Ectodermal cell (in vitro differentiated cells): Measurements from ENCODE around the gene MIPOL1. TPM values are rescaled to one million over a fixed set of nuclear protein-coding genes. Genes with fewer than 3 reads are reported as not detected.
A peak's percentile ranks its signal among the peaks of the same experiment; 100 is the strongest.
"Not testable (repeated sequence)": the region's sequence is repeated elsewhere in the genome, so short reads cannot be mapped to it uniquely, and the experiment has no call there.

Experiments used
- H3K27ac ChIP-seq: 2 replicates; pipeline ENCODE4 v1.7.0; 2013; ENCODE audit warnings: mild to moderate bottlenecking, low read depth, low read length; ENCODE audit not compliant: insufficient read depth, poor library complexity, severe bottlenecking
- H3K27me3 ChIP-seq: 2 replicates; pipeline ENCODE4 v1.7.0; 2013; ENCODE audit warnings: mild to moderate bottlenecking, low read length; ENCODE audit not compliant: insufficient read depth, control insufficient read depth, poor library complexity, severe bottlenecking
- H3K36me3 ChIP-seq: one replicate; pipeline ENCODE4 v1.7.0; 2013; ENCODE audit warnings: low read length; ENCODE audit not compliant: control insufficient read depth, insufficient read depth
- H3K4me1 ChIP-seq: one replicate; pipeline ENCODE4 v1.7.0; 2013; ENCODE audit warnings: low read length; ENCODE audit not compliant: control insufficient read depth, insufficient read depth
- H3K4me3 ChIP-seq: 2 replicates; pipeline ENCODE4 v1.7.0; 2013; ENCODE audit warnings: low read depth, low read length, control low read depth; ENCODE audit not compliant: insufficient read depth
- H3K9me3 ChIP-seq: 2 replicates; pipeline ENCODE4 v1.7.0; 2013; ENCODE audit warnings: mild to moderate bottlenecking, low read length, moderate library complexity; ENCODE audit not compliant: control insufficient read depth
- whole genome bisulfite sequencing, 2 experiments: methylation state at CpG; one replicate each; pipeline ENCODE4 v1.1.7; 2013; ENCODE audit warnings: missing lambda C conversion rate in 2 of 2; 5-methylcytosine and 5-hydroxymethylcytosine counted together
- polyA plus RNA-seq, 4 experiments: library from polyadenylated mRNA; stranded (reverse); fragments of 50-300 nt; gene quantifications; one replicate each; pipeline ENCODE4 v1.2.3, GENCODE V29; 2013

The MIPOL1 gene, protein sequence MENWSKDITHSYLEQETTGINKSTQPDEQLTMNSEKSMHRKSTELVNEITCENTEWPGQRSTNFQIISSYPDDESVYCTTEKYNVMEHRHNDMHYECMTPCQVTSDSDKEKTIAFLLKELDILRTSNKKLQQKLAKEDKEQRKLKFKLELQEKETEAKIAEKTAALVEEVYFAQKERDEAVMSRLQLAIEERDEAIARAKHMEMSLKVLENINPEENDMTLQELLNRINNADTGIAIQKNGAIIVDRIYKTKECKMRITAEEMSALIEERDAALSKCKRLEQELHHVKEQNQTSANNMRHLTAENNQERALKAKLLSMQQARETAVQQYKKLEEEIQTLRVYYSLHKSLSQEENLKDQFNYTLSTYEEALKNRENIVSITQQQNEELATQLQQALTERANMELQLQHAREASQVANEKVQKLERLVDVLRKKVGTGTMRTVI
- polyA plus RNA-seq (2013, experiment 1 of 4), result 9.2 TPM
- 11.3 TPM for polyA plus RNA-seq (2013, experiment 2 of 4)
- polyA plus RNA-seq (2013, experiment 3 of 4), result 9.5 TPM
- 10.7 TPM for polyA plus RNA-seq (2013, experiment 4 of 4)

- Histone ChIP-seq H3K4me1 (peaks cover 5% of the 10 kb centered on the region), H3K4me3 (peak within 1 kb of the TSS; percentile 65), H3K9me3 (no peaks in the 10 kb centered on the region), H3K27ac (peak within 1 kb of the TSS; percentile 68), H3K36me3 (no peaks in the 10 kb centered on the region), H3K27me3 (no peaks in the 10 kb centered on the region)
- 2% methylated on average over 70 of the region's 70 CpGs for WGBS, 2 experiments
These were observed at the start of gene MIPOL1 for GRCh38 chr14:37197421-37198272. Gene MIPOL1 (plus strand): TSS chr14:37197937. CDS start chr14:37247889, 49,952 bp downstream.

GRCh38 chr14:37150414-37150813 is 47.3 kb upstream of the MIPOL1 start:
- H3K4me1 ChIP-seq, result no peaks in the 10 kb centered on the region
- no peaks in the 10 kb centered on the region for H3K36me3 ChIP-seq
- 3 to 8% methylated on average over 2 to 3 of the region's 3 CpGs for WGBS, 2 experiments
- no peak overlapping the region for H3K27ac ChIP-seq
- no peak overlapping the region for H3K4me3 ChIP-seq
- H3K27me3 ChIP-seq, result no peaks in the 10 kb centered on the region
- peaks cover under 1% of the 10 kb centered on the region for H3K9me3 ChIP-seq

GRCh38 chr14:37153005-37153404 is 44.7 kb upstream of the MIPOL1 start:
- no peak overlapping the region for H3K4me3 ChIP-seq
- H3K36me3 ChIP-seq, result no peaks in the 10 kb centered on the region
- peaks cover 3% of the 10 kb centered on the region for H3K9me3 ChIP-seq
- no peak overlapping the region for H3K27ac ChIP-seq
- no peaks in the 10 kb centered on the region for H3K4me1 ChIP-seq
- H3K27me3 ChIP-seq, result no peaks in the 10 kb centered on the region
- 79 to 100% methylated on average over 1 of the region's 1 CpG for WGBS, 2 experiments

- peaks cover 3% of the 10 kb centered on the region for H3K9me3 ChIP-seq
- H3K4me1 ChIP-seq, result no peaks in the 10 kb centered on the region
- 88 to 90% methylated on average over 5 of the region's 5 CpGs for WGBS, 2 experiments
- H3K36me3 ChIP-seq, result no peaks in the 10 kb centered on the region
- H3K27me3 ChIP-seq, result no peaks in the 10 kb centered on the region
- H3K4me3 ChIP-seq, result no peak overlapping the region
- no peak overlapping the region for H3K27ac ChIP-seq
These were observed 44.3 kb upstream of the MIPOL1 start for GRCh38 chr14:37153483-37153882.

- WGBS, 2 experiments, result 91 to 94% methylated on average over 2 of the region's 2 CpGs
- no peak overlapping the region for H3K27ac ChIP-seq
- H3K36me3 ChIP-seq, result no peaks in the 10 kb centered on the region
- no peaks in the 10 kb centered on the region for H3K4me1 ChIP-seq
- no peaks in the 10 kb centered on the region for H3K27me3 ChIP-seq
- peaks cover 3% of the 10 kb centered on the region for H3K9me3 ChIP-seq
- H3K4me3 ChIP-seq, result no peak overlapping the region
These were observed 39.8 kb upstream of the MIPOL1 start for GRCh38 chr14:37157987-37158386.

DNA sequence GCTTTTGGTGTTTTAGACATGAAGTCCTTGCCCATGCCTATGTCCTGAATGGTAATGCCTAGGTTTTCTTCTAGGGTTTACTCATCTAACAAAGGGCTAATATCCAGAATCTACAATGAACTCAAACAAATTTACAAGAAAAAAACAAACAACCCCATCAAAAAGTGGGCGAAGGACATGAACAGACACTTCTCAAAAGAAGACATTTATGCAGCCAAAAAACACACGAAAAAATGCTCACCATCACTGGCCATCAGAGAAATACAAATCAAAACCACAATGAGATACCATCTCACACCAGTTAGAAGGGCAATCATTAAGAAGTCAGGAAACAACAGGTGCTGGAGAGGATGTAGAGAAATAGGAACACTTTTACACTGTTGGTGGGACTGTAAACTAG is 35.4 kb upstream of the MIPOL1 start:
- H3K4me1 ChIP-seq, H3K4me3 ChIP-seq, H3K27me3 ChIP-seq, H3K36me3 ChIP-seq, H3K27ac ChIP-seq, H3K9me3 ChIP-seq: not testable (repeated sequence)
- no CpG with 5 or more reads among the region's 2 CpGs for WGBS, 2 experiments

GRCh38 chr14:37165794-37166193 is 31.9 kb upstream of the MIPOL1 start:
- Histone ChIP-seq H3K27me3 (no peaks in the 10 kb centered on the region), H3K4me1 (peaks cover 3% of the 10 kb centered on the region), H3K36me3 (no peaks in the 10 kb centered on the region), H3K9me3 (no peaks in the 10 kb centered on the region), H3K27ac (no peak overlapping the region), H3K4me3 (no peak overlapping the region)
- 93 to 95% methylated on average over 3 of the region's 3 CpGs for WGBS, 2 experiments

DNA sequence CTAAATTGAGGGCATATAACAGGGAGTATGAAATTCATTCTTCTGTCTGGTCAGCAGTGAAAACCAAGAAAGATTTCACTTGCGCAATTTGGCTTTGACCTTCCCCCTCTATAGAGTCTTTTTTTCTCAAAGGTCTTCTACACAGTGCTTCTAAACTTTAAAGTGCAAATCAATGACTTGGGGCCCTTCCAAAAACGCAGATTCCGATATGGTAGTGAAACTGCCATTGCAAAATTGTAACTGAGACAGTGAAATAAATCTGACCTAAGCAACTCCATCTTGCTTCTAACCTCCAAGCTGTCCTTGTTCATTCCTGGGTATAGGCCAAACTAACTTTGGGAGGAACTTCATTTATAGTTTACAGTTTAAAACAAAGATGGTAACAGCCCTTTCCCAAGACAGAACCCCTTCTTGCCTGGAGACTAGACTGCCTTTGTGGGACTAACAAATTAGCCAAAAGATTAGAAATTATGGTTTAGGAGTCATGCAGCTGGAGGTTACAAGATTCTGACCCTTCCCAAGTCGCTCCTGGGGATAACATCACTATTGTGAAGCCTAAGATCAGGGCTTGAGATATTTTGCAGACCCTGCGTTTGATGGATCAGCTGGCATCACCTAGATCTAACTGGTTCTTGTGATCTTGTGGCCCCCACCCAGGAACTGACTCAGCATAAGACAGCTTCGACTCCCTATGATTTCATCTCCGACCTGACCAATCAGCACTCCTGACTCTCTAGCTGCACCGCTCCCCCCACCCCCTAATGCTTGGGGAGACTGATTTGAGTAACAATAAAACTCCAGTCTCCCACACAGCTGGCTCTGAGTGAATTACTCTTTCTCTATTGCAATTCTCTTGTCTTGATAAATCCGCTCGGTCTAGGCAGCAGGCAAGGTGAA is 30.3 kb upstream of the MIPOL1 start:
- no peak overlapping the region for H3K4me3 ChIP-seq
- no peaks in the 10 kb centered on the region for H3K9me3 ChIP-seq
- H3K36me3 ChIP-seq, result no peaks in the 10 kb centered on the region
- 60% methylated on average over 10 of the region's 10 CpGs for WGBS, 2 experiments
- H3K27ac ChIP-seq, result no peak overlapping the region
- H3K4me1 ChIP-seq, result peaks cover 3% of the 10 kb centered on the region
- no peaks in the 10 kb centered on the region for H3K27me3 ChIP-seq

DNA sequence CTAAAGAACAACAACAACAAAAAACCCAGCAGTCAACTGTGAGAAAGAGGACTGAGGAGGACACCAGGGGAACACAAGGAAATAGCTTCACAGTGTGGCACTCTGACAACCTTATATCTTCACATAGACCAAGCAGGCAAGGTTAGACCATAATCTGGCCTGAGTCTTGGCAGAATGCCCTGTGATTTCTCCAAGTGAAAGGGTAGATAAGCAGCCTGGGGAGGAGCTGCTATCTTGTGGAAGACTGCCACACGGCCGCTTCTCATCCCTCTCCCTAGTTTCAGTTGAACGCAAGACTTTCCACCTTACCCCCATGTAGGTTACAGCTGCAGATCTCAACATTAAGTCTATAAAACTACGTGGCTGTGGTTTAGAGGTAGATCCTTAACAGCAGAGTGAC is 29.0 kb upstream of the MIPOL1 start:
- Histone ChIP-seq H3K27me3 (no peaks in the 10 kb centered on the region), H3K36me3 (no peaks in the 10 kb centered on the region), H3K27ac (no peak overlapping the region), H3K9me3 (no peaks in the 10 kb centered on the region), H3K4me1 (peaks cover 3% of the 10 kb centered on the region), H3K4me3 (no peak overlapping the region)
- WGBS, 2 experiments, result 88 to 95% methylated on average over 4 of the region's 4 CpGs
